Non-pigmented ciliary epithelial cell (primary cell): ENCODE data around the gene BRD7.

ENCODE experiments used
- DNase-seq: peaks from one replicate; pipeline ENCODE4 v3.0.0-alpha.2; 2010; ENCODE audit warnings: low read depth

BRD7 gene

GRCh38 chr16:50288920-50289319, 79.9 kb downstream of the BRD7 start:
- DNase-seq: no peak

GRCh38 chr16:50288026-50288425, 80.8 kb downstream of the BRD7 start:
- DNase-seq: no peak

GRCh38 chr16:50286681-50287080, 82.1 kb downstream of the BRD7 start:
- DNase-seq: no peak

- no peak for DNase-seq
These were observed 83.3 kb downstream of the BRD7 start for GRCh38 chr16:50285406-50286003.

GRCh38 chr16:50284131-50284911, 84.5 kb downstream of the BRD7 start:
- no peak for DNase-seq

GRCh38 chr16:50282955-50283631, 85.7 kb downstream of the BRD7 start:
- DNase-seq: no peak

GRCh38 chr16:50282010-50282538, 86.7 kb downstream of the BRD7 start:
- no peak for DNase-seq

- DNase-seq: no peak
These were observed 87.3 kb downstream of the BRD7 start for GRCh38 chr16:50281391-50282009.

GRCh38 chr16:50280932-50281331, 87.9 kb downstream of the BRD7 start:
- DNase-seq: no peak

GRCh38 chr16:50279504-50279865, 89.3 kb downstream of the BRD7 start:
- no peak for DNase-seq

GRCh38 chr16:50278251-50278650, 90.5 kb downstream of the BRD7 start:
- DNase-seq: no peak

- DNase-seq: no peak
These were observed 91.8 kb downstream of the BRD7 start for GRCh38 chr16:50276801-50277555.

GRCh38 chr16:50276326-50276640, 92.5 kb downstream of the BRD7 start:
- DNase-seq: no peak

- DNase-seq: no peak
These were observed 93.1 kb downstream of the BRD7 start for GRCh38 chr16:50275428-50276325.

GRCh38 chr16:50275098-50275415, 93.7 kb downstream of the BRD7 start:
- no peak for DNase-seq

- DNase-seq: no peak
These were observed 94.3 kb downstream of the BRD7 start for GRCh38 chr16:50274326-50275097.

- no peak for DNase-seq
These were observed 94.9 kb downstream of the BRD7 start for GRCh38 chr16:50273888-50274325.

GRCh38 chr16:50273382-50273690, 95.5 kb downstream of the BRD7 start:
- no peak for DNase-seq

GRCh38 chr16:50272687-50273381, 96.0 kb downstream of the BRD7 start:
- no peak for DNase-seq

GRCh38 chr16:50272111-50272571, 96.6 kb downstream of the BRD7 start:
- no peak for DNase-seq
